ENCODE data around the gene LMX1B.

LMX1B gene

DNA sequence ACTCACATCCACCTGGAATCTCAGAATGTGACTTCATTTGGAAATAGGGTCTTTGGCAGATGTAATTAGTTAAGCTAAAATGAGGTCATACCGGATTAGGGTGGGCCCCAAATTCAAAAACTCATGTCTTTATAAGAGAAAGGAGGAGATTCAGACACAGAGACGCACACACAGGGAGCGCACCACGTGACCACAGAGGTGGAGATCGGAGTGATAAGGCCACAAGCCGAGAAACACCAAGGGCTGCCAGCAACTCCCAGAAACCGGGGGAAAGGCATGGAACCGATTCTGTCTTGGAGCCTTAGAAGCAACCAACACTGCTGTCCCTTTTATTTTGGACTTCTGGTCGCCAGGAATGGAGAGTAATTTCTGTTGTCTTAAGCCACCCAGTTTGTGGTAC, 31.8 kb upstream of the LMX1B start:
- POLR2A ChIA-PET = no interaction called here
- no peaks in the 10 kb centered on the region for H3K36me3 ChIP-seq (ENCODE audit: control insufficient read depth in 2 of 2, insufficient read depth in 1 of 2, low read length in 2 of 2)
- TF ChIP-seq KLF8 (tag by site-specific recombination; IDR thresholded peaks at IDR 0.05) (no peak), GLIS2 (tag by site-specific recombination; IDR thresholded peaks at IDR 0.05) (no peak), ZNF354C (tag by site-specific recombination; IDR thresholded peaks at IDR 0.05; ENCODE audit: borderline replicate concordance, low read depth) (no peak), MYNN (tag by site-specific recombination; IDR thresholded peaks at IDR 0.05; ENCODE audit: borderline replicate concordance) (no peak), ZNF211 (tag by site-specific recombination; IDR thresholded peaks at IDR 0.05; ENCODE audit: low read depth) (no peak)
- TF ChIP-seq, protein P1, sequence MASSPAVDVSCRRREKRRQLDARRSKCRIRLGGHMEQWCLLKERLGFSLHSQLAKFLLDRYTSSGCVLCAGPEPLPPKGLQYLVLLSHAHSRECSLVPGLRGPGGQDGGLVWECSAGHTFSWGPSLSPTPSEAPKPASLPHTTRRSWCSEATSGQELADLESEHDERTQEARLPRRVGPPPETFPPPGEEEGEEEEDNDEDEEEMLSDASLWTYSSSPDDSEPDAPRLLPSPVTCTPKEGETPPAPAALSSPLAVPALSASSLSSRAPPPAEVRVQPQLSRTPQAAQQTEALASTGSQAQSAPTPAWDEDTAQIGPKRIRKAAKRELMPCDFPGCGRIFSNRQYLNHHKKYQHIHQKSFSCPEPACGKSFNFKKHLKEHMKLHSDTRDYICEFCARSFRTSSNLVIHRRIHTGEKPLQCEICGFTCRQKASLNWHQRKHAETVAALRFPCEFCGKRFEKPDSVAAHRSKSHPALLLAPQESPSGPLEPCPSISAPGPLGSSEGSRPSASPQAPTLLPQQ (tag by site-specific recombination; IDR thresholded peaks at IDR 0.05) = no peak

DNA sequence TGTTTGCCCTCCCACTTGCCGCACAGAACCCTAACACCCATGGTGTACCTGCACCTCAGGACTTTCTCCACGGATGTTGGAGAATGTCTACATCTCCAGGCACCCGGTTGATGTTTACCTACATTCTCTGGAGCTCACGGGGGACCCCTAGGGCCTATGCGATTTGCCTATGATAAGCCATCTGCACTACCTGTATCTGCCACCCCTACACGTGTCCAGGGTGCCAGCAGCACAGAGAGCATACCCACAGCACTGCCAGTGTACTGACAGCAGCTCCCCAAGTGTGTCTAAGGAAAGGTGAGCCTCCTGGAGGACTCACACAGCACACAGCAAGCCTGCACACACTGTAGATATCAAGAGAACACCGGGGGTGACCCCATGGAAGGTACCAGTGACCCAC, 31.3 kb upstream of the LMX1B start:
- ChIA-PET CTCF (interaction anchor here (0.6 to 1.7 kb wide), 2 partner anchors 24 to 38 kb away, joined by 4 to 7 read pairs; no protein-coding TSS in a partner anchor), POLR2A (no interaction called here)
- Histone ChIP-seq H3K4me3 (ENCODE audit: low read depth, low read length) (no peak overlapping the region), H3K9me3 (ENCODE audit: control insufficient read depth, insufficient read depth, low read depth, low read length) (no peaks in the 10 kb centered on the region), H3K4me1 (ENCODE audit: control insufficient read depth, insufficient read depth, low read length) (peaks cover 6% of the 10 kb centered on the region), H3K36me3 (ENCODE audit: control insufficient read depth in 2 of 2, insufficient read depth in 1 of 2, low read length in 2 of 2) (no peaks in the 10 kb centered on the region), H3K27ac (ENCODE audit: extremely low read depth, low read depth, low read length) (no peak overlapping the region)
- TF ChIP-seq ZNF211 (tag by site-specific recombination; IDR thresholded peaks at IDR 0.05; ENCODE audit: low read depth) = no peak
- TF ChIP-seq, protein P2, sequence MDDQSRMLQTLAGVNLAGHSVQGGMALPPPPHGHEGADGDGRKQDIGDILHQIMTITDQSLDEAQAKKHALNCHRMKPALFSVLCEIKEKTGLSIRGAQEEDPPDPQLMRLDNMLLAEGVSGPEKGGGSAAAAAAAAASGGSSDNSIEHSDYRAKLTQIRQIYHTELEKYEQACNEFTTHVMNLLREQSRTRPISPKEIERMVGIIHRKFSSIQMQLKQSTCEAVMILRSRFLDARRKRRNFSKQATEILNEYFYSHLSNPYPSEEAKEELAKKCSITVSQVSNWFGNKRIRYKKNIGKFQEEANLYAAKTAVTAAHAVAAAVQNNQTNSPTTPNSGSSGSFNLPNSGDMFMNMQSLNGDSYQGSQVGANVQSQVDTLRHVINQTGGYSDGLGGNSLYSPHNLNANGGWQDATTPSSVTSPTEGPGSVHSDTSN (CRISPR knock-in tag; IDR thresholded peaks at IDR 0.05) = no peak
- TF ChIP-seq, protein P3, sequence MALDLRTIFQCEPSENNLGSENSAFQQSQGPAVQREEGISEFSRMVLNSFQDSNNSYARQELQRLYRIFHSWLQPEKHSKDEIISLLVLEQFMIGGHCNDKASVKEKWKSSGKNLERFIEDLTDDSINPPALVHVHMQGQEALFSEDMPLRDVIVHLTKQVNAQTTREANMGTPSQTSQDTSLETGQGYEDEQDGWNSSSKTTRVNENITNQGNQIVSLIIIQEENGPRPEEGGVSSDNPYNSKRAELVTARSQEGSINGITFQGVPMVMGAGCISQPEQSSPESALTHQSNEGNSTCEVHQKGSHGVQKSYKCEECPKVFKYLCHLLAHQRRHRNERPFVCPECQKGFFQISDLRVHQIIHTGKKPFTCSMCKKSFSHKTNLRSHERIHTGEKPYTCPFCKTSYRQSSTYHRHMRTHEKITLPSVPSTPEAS (tag by site-specific recombination; IDR thresholded peaks at IDR 0.05) = no peak
- no peak for TF ChIP-seq ZNF292 (tag by site-specific recombination; IDR thresholded peaks at IDR 0.05; ENCODE audit: borderline replicate concordance, low read depth)
- TF ChIP-seq ZFP3 (tag by site-specific recombination; IDR thresholded peaks at IDR 0.05; ENCODE audit: low read depth) = no peak
- no peak for TF ChIP-seq ZNF560 (tag by site-specific recombination; IDR thresholded peaks at IDR 0.05; ENCODE audit: borderline replicate concordance)
- no peak for TF ChIP-seq ZNF335 (tag by site-specific recombination; conservative IDR thresholded peaks at IDR 0.05)
- TF ChIP-seq, protein P4, sequence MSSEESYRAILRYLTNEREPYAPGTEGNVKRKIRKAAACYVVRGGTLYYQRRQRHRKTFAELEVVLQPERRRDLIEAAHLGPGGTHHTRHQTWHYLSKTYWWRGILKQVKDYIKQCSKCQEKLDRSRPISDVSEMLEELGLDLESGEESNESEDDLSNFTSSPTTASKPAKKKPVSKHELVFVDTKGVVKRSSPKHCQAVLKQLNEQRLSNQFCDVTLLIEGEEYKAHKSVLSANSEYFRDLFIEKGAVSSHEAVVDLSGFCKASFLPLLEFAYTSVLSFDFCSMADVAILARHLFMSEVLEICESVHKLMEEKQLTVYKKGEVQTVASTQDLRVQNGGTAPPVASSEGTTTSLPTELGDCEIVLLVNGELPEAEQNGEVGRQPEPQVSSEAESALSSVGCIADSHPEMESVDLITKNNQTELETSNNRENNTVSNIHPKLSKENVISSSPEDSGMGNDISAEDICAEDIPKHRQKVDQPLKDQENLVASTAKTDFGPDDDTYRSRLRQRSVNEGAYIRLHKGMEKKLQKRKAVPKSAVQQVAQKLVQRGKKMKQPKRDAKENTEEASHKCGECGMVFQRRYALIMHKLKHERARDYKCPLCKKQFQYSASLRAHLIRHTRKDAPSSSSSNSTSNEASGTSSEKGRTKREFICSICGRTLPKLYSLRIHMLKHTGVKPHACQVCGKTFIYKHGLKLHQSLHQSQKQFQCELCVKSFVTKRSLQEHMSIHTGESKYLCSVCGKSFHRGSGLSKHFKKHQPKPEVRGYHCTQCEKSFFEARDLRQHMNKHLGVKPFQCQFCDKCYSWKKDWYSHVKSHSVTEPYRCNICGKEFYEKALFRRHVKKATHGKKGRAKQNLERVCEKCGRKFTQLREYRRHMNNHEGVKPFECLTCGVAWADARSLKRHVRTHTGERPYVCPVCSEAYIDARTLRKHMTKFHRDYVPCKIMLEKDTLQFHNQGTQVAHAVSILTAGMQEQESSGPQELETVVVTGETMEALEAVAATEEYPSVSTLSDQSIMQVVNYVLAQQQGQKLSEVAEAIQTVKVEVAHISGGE (tag by site-specific recombination; conservative IDR thresholded peaks at IDR 0.05; ENCODE audit: low read depth) = no peak
- TF ChIP-seq, protein P1 (tag by site-specific recombination; IDR thresholded peaks at IDR 0.05) = no peak
- no peak for TF ChIP-seq GLIS2 (tag by site-specific recombination; IDR thresholded peaks at IDR 0.05)
- no peak for TF ChIP-seq ZNF791 (tag by site-specific recombination; IDR thresholded peaks at IDR 0.05)
- no peak for TF ChIP-seq ZNF354C (tag by site-specific recombination; IDR thresholded peaks at IDR 0.05; ENCODE audit: borderline replicate concordance, low read depth)
- TF ChIP-seq OSR2 (tag by site-specific recombination; IDR thresholded peaks at IDR 0.05) = no peak
- no peak for TF ChIP-seq TRIM28 (IDR thresholded peaks at IDR 0.05; ENCODE audit: borderline replicate concordance, low read length)

More for the DNA sequence above, 31.8 kb upstream of the LMX1B start:
- H3K4me3 ChIP-seq (ENCODE audit: low read depth, low read length) = no peak overlapping the region
- CTCF ChIA-PET = interaction anchor here (0.6 to 0.7 kb wide), 2 partner anchors 38 to 77 kb away, joined by 4 read pairs; no protein-coding TSS in a partner anchor
- H3K4me1 ChIP-seq (ENCODE audit: control insufficient read depth, insufficient read depth, low read length) = 0 out of 2 replicates have a peak, but pooled peaks cover 4% of the 10 kb centered on the region
- no peaks in the 10 kb centered on the region for H3K9me3 ChIP-seq (ENCODE audit: control insufficient read depth, insufficient read depth, low read depth, low read length)
- no peak overlapping the region for H3K27ac ChIP-seq (ENCODE audit: extremely low read depth, low read depth, low read length)

Measured in HEK293 (cell line).